ENCODE results near the gene PRAMEF33. TPM values are rescaled to one million over a fixed set of nuclear protein-coding genes. Genes with fewer than 3 reads are reported as not detected.
"Not testable (repeated sequence)": the region's sequence is repeated elsewhere in the genome, so short reads cannot be mapped to it uniquely, and the experiment has no call there.

The PRAMEF33 gene, protein sequence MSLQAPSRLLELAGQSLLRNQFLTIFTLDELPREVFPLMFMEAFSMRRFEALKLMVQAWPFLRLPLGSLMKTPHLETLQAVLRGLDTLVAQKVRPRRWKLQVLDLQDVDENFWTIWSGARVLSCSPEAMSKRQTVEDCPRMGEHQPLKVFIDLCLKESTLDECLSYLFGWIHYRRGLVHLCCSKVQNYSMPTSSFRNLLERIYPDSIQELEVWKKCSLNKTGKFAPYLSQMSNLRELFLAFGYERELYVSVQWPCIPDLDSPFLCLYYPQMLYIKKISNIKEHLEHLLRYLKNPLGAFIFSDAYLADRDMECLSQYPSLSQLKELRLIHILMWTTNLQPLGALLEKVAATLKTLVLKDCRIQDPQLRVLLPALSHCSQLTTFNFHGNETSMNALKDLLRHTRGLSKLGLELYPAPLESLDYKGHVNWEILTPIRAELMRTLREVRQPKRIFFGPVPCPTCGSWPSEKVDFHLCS
- not detected for total RNA-seq
- long read RNA-seq: 0 reads

DNA sequence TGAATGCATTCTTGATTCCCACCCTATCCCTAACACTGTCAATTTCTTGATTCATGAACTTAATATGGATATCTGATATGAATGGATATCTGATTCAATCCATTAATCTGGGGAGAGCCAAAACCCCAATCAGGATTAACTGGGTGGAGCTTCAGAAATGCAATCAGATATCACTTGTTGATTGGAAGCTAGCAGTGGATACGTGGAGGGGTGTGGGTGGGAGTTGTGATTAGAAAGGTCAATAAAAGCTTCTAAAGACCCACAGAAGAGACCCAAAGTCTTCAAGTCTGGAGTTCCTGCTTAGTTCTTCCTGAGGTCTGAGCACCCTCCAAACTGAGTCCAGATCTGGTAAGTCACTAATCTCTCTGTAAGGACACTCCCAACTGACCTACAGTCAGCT lies at the start of gene PRAMEF33:
TSS of gene PRAMEF33 (plus strand) at position 301 of the 400 bp plus-strand sequence. CDS start 2,416 bp downstream, outside the sequence.
- DNase-seq (ENCODE audit: low spot score): not testable (repeated sequence)

DNA sequence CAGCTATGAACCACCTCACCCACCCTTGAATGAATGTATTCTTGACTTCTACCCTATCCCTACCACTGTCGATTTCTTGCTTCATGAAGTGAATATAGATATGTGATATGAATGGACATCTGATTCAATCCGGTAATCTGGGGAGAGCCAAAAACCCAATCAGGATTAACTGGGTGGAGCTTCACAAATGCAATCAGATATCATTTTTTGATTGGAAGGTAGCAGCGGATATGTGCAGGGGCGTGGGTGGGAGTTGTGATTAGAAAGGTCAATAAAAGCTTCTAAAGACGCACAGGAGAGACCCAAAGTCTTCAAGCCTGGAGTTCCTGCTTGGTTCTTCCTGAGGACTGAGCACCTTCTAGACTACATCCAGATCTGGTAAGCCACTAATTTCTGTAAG lies 49.4 kb upstream of the PRAMEF33 start, which contains the start of gene PRAMEF5:
TSS of gene PRAMEF5 (plus strand) at position 301 of the 400 bp plus-strand sequence. CDS start 5,071 bp downstream, outside the sequence.
- DNase-seq (ENCODE audit: low spot score): not testable (repeated sequence)

DNA sequence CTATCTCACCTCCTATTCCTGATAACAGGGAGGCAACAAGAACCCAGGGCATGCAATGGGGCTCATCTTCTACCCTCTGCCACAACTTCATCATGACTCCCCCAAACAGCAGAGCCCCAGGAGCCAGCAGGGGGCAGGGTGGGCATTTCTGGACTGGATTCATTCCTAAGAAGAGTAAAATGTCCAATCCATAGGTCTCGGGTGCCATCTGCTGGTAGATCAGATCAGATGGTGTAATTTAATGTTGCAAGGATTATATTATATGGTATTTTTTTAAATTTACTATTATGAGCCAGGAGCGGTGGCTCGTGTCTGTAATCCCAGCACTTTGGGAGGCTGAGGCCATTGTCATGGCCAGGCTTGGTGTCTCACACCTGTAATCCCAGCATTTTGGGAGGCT lies 38.2 kb upstream of the PRAMEF33 start:
- not testable (repeated sequence) for DNase-seq (ENCODE audit: low spot score)

DNA sequence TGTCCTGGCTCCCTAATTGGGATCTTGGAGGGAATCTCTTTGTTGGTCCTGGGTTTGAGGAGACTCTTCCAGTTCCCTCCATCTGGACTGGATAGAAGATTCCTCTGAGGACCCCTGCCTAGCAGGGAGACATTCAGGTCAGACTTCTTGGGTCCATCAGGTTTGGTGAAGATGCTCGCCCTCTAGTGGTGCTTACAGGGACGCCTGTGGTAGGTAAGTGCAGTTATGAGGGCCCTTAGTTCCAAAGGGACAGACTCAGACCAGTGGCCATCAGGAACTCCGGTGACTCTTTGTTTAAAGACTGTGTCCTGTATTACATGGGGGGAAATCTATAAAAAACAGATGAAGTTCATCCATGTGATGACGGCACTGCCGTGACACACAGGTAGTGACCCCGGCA lies 26.3 kb upstream of the PRAMEF33 start:
- not testable (repeated sequence) for DNase-seq (ENCODE audit: low spot score)

DNA sequence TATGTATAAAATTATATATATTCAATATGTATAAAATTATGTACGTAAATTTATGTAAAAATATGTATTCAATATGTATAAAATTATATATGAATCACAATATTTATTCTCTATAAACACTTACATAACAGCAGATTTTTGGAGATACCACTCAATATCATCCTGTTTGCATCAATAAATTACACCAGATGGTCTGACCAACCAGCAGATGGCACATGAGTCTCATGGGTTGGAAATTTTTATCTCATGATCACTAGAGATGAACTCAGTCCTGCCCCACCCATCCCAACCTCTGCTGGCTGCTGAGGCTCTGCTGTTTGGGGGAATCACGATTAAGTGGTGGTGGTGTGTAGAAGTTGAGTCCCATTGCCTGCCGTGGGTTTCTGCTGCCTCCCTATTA lies 23.7 kb upstream of the PRAMEF33 start:
- not testable (repeated sequence) for DNase-seq (ENCODE audit: low spot score)

DNA sequence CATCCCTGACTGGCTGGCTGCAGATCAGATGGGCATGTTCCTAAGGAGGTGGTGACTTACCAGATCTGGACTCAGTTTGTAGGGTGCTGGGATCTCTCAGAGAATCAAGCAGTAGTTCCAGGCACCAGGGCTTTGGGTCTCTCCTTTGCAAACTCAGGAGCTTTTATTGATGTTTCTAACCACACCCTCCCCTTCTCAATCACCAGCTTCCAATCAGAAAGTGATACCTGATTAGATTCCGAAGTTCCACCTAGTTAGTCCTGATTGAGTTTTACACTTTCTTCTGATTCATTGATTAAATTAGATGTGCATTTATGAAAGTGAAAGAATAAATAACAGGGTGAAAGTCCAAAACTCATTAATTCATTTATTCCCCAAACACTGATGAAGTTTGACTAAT lies 18.3 kb upstream of the PRAMEF33 start, which contains the start of gene PRAMEF8:
TSS of gene PRAMEF8 (minus strand) at position 101 of the 400 bp plus-strand sequence. CDS start 1,046 bp downstream, outside the sequence.
- DNase-seq (ENCODE audit: low spot score): not testable (repeated sequence)

DNA sequence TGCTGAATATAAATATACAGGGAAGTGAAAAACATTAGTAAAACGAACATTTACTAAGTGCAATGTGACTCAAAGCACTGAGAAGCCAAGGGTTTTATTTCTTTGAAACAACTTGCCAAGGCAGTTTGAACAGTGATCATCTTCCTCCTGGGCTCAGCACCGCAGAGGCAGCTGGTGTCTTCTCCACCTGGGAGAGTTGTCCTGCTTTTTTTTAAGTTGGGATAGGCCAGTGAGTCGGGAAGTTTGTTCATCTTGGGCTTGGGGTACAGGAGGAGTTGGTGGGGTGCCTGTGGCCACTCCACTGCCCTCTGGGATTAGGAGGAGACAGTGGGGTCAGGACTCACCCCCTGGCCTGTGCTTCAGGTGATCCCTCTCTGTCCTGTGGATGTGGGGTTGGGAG lies 14.3 kb upstream of the PRAMEF33 start:
- DNase-seq (ENCODE audit: low spot score): not testable (repeated sequence)

DNA sequence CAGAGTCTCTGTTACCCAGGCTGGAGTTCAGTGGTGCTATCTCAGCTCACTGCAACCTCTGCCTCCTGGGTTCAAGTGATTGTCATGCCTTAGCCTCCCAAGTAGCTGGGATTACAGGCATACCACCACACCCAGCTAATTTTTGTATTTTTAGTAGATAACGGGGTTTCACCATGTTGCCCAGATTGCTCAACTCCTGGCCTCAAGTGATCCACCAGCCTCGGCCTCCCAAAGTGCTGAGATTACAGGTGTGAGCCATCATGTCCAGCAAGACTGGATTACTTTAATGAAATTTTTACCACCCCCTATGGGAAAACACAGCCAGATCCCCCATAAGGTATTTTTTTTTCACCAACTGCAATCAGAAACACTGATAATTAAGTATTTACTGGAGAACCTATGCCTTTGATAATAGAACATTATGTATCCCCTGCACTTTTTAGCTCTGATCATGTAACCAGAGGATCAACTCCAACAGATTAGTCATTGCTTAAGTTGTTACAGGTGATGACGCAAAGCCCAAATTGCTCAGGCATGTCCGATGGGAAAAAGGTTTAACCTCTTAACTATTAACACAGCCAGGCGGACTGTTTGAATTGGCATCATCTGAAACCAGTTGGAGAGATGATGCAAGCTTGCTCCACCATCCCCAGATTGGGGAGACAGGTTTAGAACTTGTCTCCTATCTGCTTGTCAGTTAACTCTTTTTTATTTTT lies 6.0 kb upstream of the PRAMEF33 start:
- not testable (repeated sequence) for DNase-seq (ENCODE audit: low spot score)

DNA sequence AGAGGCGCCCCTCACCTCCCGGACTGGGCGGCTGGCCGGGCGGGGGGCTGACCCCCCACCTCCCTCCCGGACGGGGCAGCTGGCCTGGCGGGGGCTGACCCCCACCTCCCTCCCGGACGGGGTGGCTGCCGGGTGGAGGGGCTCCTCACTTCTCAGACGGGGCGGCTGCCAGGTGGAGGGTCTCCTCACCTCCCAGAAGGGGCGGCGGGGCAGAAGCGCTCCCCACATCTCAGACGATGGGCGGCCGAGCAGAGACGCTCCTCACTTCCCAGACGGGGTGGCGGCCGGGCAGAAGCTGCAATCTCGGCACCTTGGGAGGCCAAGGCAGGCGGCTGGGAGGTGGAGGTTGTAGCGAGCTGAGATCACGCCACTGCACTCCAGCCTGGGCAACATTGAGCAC lies 4.6 kb upstream of the PRAMEF33 start:
- not testable (repeated sequence) for DNase-seq (ENCODE audit: low spot score)

DNA sequence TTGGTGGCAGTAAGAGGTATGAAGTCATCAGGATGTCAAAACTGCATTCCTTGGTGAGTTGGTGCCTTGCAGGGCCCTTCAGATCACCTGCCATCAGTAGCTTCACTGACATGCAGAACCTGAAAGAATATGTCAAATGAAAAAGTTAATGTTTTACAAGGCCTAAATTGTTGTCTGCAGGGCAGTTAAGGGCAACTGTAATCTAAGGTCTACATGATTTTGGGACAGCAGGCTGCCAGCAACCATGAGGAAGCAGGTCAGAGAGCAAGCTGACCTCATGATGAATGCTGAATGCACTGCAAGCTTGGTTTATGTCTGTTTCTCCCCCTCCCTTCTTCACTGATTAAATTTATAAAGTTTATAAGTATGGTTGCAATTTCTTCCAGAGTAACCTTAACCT lies 1.1 kb upstream of the PRAMEF33 start:
- not testable (repeated sequence) for DNase-seq (ENCODE audit: low spot score)

DNA sequence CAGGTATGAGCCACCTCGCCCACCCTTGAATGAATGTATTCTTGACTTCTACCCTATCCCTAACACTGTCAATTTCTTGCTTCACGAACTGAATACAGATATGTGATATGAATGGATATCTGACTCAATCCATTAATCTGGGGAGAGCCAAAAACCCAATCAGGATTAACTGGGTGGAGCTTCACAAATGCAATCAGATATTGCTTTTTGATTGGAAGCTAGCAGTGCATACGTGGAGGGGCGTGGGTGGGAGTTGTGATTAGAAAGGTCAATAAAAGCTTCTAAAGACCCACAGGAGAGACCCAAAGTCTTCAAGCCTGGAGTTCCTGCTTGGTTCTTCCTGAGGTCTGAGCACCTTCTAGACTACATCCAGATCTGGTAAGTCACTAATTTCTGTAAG lies 11.9 kb downstream of the PRAMEF33 start, which contains the start of gene PRAMEF15:
TSS of gene PRAMEF15 (plus strand) at position 301 of the 400 bp plus-strand sequence. CDS start 2,827 bp downstream, outside the sequence.
- DNase-seq (ENCODE audit: low spot score): not testable (repeated sequence)

DNA sequence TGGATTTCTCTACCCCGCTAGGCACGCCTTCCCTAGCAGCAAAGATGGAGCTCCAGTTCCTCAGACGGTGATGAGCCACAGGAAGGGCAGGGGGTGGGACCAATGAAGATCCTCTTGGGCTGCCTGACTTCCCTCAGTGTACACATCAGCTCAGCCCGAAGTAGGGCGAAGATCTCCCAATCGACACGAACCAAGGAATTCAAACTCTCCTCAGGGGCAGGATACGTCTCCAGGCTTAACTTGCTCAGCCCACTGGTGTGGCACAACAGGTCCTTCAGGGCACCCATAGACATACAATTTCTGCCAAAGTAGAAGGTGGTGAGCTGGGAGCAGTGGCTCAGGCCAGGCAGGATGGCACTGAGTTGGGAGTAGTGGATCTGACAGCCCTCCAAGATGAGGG lies 39.2 kb downstream of the PRAMEF33 start:
- not testable (repeated sequence) for DNase-seq (ENCODE audit: low spot score)

DNA sequence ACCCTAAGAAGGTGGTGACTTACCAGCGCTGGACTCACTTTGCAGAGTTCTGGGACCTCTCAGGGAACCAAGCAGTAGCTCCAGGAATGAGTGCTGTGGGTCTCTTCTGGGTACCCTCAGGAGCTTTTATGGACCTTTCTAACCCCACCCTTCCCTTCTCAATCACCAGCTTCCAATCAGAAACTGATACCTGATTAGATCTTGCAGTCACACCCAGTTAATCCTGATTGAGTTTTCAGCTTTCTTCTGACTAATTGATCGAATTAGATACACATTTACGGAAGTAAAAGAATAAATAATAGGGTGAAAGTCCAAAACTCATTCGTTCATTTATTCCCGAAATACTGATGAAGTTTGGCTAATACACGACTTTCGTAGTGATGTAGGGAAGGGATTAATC lies 43.7 kb downstream of the PRAMEF33 start, which contains the start of gene PRAMEF14:
TSS of gene PRAMEF14 (minus strand) at position 101 of the 400 bp plus-strand sequence. CDS start 1,820 bp downstream, outside the sequence.
- DNase-seq (ENCODE audit: low spot score): not testable (repeated sequence)

DNA sequence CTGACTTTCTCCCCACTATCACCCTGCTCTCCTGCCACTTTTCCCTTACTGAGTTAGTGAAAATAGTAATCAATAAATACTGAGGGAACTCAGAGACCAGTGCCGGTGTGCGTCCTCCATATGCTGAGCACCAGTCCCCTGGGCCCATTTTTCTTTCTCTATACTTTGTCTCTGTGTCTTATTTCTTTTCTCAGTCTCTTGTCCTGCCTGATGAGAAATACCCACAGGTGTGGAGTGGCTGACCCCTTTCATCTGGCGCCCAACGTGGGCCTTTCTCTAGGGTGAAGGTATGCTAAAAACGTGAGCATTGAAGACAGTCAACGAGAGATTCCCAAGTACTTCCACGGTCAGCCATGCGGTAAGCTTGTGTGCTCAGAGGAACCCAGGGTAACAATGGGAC lies 50.1 kb downstream of the PRAMEF33 start:
- DNase-seq (ENCODE audit: low spot score): not testable (repeated sequence)

DNA sequence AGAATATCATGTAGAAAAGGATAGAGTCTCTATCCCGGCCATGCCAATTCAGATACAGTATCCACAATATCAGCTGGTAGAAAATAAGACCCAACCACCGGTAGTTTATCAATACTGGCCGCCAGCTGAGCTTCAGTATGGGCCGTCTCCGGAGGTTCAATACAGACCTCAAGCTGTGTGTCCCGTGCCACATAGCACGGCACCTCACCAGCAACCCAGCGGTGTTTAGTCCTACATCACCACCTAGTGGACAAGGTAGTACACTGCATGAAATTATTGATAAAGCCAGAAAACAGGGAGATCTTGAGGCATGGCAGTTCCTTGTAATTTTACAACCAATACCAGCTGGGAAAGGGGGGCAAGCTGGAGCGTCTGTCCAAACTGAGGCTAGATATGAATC lies 51.1 kb downstream of the PRAMEF33 start:
- not testable (repeated sequence) for DNase-seq (ENCODE audit: low spot score)

DNA sequence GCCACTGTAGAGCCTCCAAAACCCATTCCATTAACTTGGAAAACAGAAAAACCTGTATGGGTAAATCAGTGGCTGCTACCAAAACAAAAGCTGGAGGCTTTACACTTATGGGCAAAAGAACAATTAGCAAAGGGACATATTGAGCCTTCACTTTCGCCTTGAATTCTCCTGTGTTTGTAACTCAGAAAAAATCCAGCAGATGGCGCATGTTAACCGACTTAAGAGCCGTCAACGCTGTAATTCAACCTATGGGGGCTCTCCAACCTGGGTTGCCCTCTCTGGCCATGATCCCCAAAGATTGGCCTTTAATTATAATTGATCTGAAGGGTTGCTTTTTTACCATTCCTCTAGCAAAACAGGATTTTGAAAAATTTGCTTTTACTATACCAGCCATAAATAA lies 53.4 kb downstream of the PRAMEF33 start:
- DNase-seq (ENCODE audit: low spot score): not testable (repeated sequence)

Other genes with a start within 250 kb of the PRAMEF33 start
- gene PRAMEF27, start 247.0 kb upstream of the PRAMEF33 start, total RNA-seq: not detected
- gene HNRNPCL3, start 242.8 kb upstream of the PRAMEF33 start, total RNA-seq: not detected
- not detected for gene PRAMEF25, start 232.8 kb upstream of the PRAMEF33 start, total RNA-seq
- not detected for gene HNRNPCL2, start 186.7 kb upstream of the PRAMEF33 start, total RNA-seq
- not detected for gene PRAMEF26, start 147.5 kb upstream of the PRAMEF33 start, total RNA-seq
- gene HNRNPCL4, start 137.9 kb upstream of the PRAMEF33 start, total RNA-seq: not detected
- gene PRAMEF9, start 131.7 kb upstream of the PRAMEF33 start, total RNA-seq: not detected
- not detected for gene PRAMEF13, start 102.1 kb upstream of the PRAMEF33 start, total RNA-seq
- not detected for gene PRAMEF18, start 77.4 kb upstream of the PRAMEF33 start, total RNA-seq
- not detected for gene PRAMEF5, start 49.3 kb upstream of the PRAMEF33 start, total RNA-seq
- gene PRAMEF8, start 18.4 kb upstream of the PRAMEF33 start, total RNA-seq: not detected
- not detected for gene PRAMEF15, start 12.0 kb downstream of the PRAMEF33 start, total RNA-seq
- not detected for gene PRAMEF14, start 43.6 kb downstream of the PRAMEF33 start, total RNA-seq
- not detected for gene PRAMEF19, start 68.4 kb downstream of the PRAMEF33 start, total RNA-seq
- not detected for gene PRAMEF17, start 86.1 kb downstream of the PRAMEF33 start, total RNA-seq
- gene PRAMEF20, start 106.9 kb downstream of the PRAMEF33 start, total RNA-seq: not detected
- gene LRRC38, start 210.5 kb downstream of the PRAMEF33 start, total RNA-seq: not detected